ENCODE results near the gene ZBTB6. TPM values are rescaled to one million over a fixed set of nuclear protein-coding genes. Genes with fewer than 3 reads are reported as not detected.
A peak's percentile ranks its signal among the peaks of the same experiment; 100 is the strongest.

The ZBTB6 gene, protein sequence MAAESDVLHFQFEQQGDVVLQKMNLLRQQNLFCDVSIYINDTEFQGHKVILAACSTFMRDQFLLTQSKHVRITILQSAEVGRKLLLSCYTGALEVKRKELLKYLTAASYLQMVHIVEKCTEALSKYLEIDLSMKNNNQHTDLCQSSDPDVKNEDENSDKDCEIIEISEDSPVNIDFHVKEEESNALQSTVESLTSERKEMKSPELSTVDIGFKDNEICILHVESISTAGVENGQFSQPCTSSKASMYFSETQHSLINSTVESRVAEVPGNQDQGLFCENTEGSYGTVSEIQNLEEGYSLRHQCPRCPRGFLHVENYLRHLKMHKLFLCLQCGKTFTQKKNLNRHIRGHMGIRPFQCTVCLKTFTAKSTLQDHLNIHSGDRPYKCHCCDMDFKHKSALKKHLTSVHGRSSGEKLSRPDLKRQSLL
- 2.0 TPM for total RNA-seq

- Histone ChIP-seq H3K27me3 (no peaks in the 10 kb centered on the region), H3K27ac (peak within 1 kb of the TSS; percentile 85 to 87), H3K4me1 (peaks cover 0 to 3% of the 10 kb centered on the region in 2 donors), H3K36me3 (peaks cover 8 to 21% of the 10 kb centered on the region in 2 donors), H3K9me3 (no peaks in the 10 kb centered on the region), H3K4me3 (peak within 1 kb of the TSS; percentile 84 to 98)
- DNase-seq (ENCODE audit: low spot score in 2 of 2), result peak; percentile 21 to 87
- peak in 1 of 3 experiments; percentile 6 for TF ChIP-seq CTCF (IDR thresholded peaks at IDR 0.05)
- intact Hi-C loops (cut with DNase I), result loop anchor here (1.0 to 2.0 kb wide), 2 partner anchors 8 to 18 kb away; partner anchors contain the start of genes RC3H2 and ZBTB26
Observed at GRCh38 chr9:122912964-122913673, at the start of gene ZBTB6. TSS of gene ZBTB6 (minus strand) at chr9:122913323. CDS start at chr9:122912072, 1,251 bp downstream.

DNA sequence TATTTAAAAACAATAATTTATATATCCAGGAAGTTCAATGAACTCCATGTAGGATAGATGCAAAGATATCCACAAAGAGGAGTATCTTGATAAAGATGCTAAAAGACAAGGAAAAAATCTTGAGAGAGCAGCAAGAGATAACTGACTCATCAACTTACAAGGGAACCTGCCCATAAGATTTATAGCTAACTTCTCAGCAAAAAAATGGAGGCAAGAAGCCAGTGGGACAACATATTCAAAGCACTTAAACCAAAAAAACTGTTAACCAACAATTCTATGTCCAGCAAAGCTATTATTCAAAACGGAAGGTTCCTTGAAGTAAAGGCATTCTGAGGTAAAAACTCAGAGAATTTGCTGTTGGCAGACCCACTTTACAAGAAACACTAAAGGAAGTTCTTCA, 48.0 kb upstream of the ZBTB6 start:
- intact Hi-C loops (cut with DNase I), result no loop called here
- Histone ChIP-seq H3K27ac (no peak overlapping the region), H3K27me3 (no peaks in the 10 kb centered on the region), H3K9me3 (no peaks in the 10 kb centered on the region), H3K4me1 (peaks cover 0 to 9% of the 10 kb centered on the region in 2 donors), H3K36me3 (peaks cover 7 to 37% of the 10 kb centered on the region in 2 donors), H3K4me3 (no peak overlapping the region)
- DNase-seq (ENCODE audit: low spot score in 2 of 2), result no peak
- TF ChIP-seq CTCF (IDR thresholded peaks at IDR 0.05), result no peak

GRCh38 chr9:122955961-122956360, 42.8 kb upstream of the ZBTB6 start:
- Histone ChIP-seq H3K4me1 (peaks cover 5 to 27% of the 10 kb centered on the region in 2 donors), H3K4me3 (no peak overlapping the region), H3K27me3 (no peaks in the 10 kb centered on the region), H3K36me3 (peaks cover 7 to 22% of the 10 kb centered on the region in 2 donors), H3K9me3 (no peaks in the 10 kb centered on the region), H3K27ac (no peak overlapping the region)
- intact Hi-C loops (cut with DNase I), result no loop called here
- no peak for DNase-seq (ENCODE audit: low spot score in 2 of 2)
- TF ChIP-seq CTCF (IDR thresholded peaks at IDR 0.05), result no peak

DNA sequence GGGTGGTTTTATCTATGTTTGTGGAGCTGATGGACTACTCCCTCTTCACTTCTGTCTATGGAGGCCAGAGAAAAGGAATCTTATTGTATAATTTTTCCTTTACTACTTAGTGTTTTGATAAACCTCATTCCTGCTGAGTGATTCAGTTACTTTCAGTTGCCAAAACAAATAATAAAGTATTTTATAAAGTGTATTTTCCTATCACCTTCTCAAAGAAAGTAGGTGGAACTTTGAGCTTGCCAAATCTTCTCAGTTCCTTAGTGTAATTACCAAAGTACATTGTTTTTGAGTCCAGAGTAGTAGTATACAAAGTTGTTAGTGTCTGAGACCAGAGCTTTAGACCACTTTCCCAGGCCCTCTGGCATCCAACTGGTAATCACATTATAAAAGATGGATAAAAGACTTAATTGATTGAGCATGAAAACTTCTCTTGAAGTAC, 41.1 kb upstream of the ZBTB6 start:
- Histone ChIP-seq H3K4me1 (peaks cover 5 to 27% of the 10 kb centered on the region in 2 donors), H3K9me3 (no peaks in the 10 kb centered on the region), H3K27me3 (no peaks in the 10 kb centered on the region), H3K4me3 (no peak overlapping the region), H3K36me3 (peaks cover 0 to 8% of the 10 kb centered on the region in 2 donors), H3K27ac (peak overlapping the region; percentile 10 to 43)
- DNase-seq (ENCODE audit: low spot score in 2 of 2), result no peak
- intact Hi-C loops (cut with DNase I), result no loop called here
- TF ChIP-seq CTCF (IDR thresholded peaks at IDR 0.05), result no peak

DNA sequence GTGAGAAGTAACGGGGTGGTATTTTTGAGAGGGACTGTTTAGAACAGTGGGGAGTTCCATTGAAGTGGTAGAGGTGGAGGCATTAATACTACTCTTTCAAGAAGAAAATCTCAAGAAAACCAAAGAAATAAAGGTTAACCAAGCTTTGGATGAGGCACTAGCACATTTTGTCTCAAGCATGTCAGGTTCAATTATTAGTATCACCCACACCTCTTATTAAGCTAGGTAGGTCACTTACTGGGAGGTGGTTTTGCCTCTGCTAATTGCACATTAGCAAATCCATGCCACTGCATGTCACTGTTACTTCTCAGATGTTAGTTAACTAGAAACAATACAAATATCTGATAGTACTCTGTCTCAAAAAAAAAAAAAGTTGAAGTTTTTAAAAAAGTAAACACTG, 37.9 kb upstream of the ZBTB6 start:
- peaks cover 6 to 32% of the 10 kb centered on the region in 2 donors for H3K4me1 ChIP-seq
- DNase-seq (ENCODE audit: low spot score in 2 of 2), result no peak
- no peaks in the 10 kb centered on the region for H3K36me3 ChIP-seq
- H3K27me3 ChIP-seq, result no peaks in the 10 kb centered on the region
- intact Hi-C loops (cut with DNase I), result no loop called here
- TF ChIP-seq CTCF (IDR thresholded peaks at IDR 0.05), result no peak
- no peak overlapping the region for H3K4me3 ChIP-seq
- no peak overlapping the region for H3K27ac ChIP-seq
- no peaks in the 10 kb centered on the region for H3K9me3 ChIP-seq

Data from ascending aorta (tissue), 2 donors.